SU-DHL-6 (cell line): ENCODE data around the gene SOD3.

ENCODE experiments used
- H2AFZ ChIP-seq: fragments of 200-600 bp; sonication (generic); 2 replicates; pipeline ENCODE4 v1.6.1; 2014; ENCODE audit warnings: low read depth, mild to moderate bottlenecking, moderate library complexity, mixed read lengths, antibody characterized with exemption, low read length; ENCODE audit not compliant: severe bottlenecking
- H3F3A ChIP-seq: fragments of 200-600 bp; shearing (Covaris generic); 2 replicates; pipeline ENCODE4 v1.6.0; 2016; ENCODE audit warnings: antibody characterized with exemption, mild to moderate bottlenecking; ENCODE audit not compliant: insufficient read depth
- H3K27ac ChIP-seq: fragments of 200-600 bp; sonication (generic); 2 replicates; pipeline ENCODE4 v1.5.1; 2016; ENCODE audit warnings: low read depth, mild to moderate bottlenecking, low read length, moderate library complexity, mixed read lengths
- H3K27me3 ChIP-seq: fragments of 200-600 bp; sonication (generic), shearing (Covaris generic); 2 replicates; pipeline ENCODE4 v1.6.0; 2014; ENCODE audit warnings: mild to moderate bottlenecking, low read length
- H3K36me3 ChIP-seq: fragments of 200-600 bp; sonication (generic); 2 replicates; pipeline ENCODE4 v1.6.1; 2014; ENCODE audit warnings: mild to moderate bottlenecking, low read length, mixed read lengths
- H3K4me2 ChIP-seq: fragments of 300-600, 200-600 bp; shearing (Covaris generic), sonication (generic); 2 replicates; pipeline ENCODE4 v1.6.0; 2014; ENCODE audit warnings: low read length, low read depth, mild to moderate bottlenecking; ENCODE audit not compliant: poor library complexity, severe bottlenecking
- H3K4me3 ChIP-seq: fragments of 200-600 bp; sonication (generic); 2 replicates; pipeline ENCODE4 v1.5.1; 2014; ENCODE audit warnings: antibody characterized with exemption, low read length, mild to moderate bottlenecking, mixed read lengths; ENCODE audit not compliant: insufficient read depth, poor library complexity, severe bottlenecking
- H3K79me2 ChIP-seq: fragments of 200-600 bp; sonication (generic); 2 replicates; pipeline ENCODE4 v1.6.1; 2014; ENCODE audit warnings: mild to moderate bottlenecking, low read length, moderate library complexity; ENCODE audit not compliant: insufficient read depth
- H3K9ac ChIP-seq: fragments of 200-600 bp; sonication (generic); 2 replicates; pipeline ENCODE4 v1.7.0; 2014; ENCODE audit warnings: mild to moderate bottlenecking, low read length
- H3K9me2 ChIP-seq: fragments of 200-600 bp; sonication (generic); replicated peaks from 2 replicates; pipeline ENCODE4 v1.6.1; 2014; ENCODE audit warnings: low read length; ENCODE audit not compliant: insufficient read depth
- H3K9me3 ChIP-seq: fragments of 200-600 bp; sonication (generic); 2 replicates; pipeline ENCODE4 v1.6.1; 2014; ENCODE audit warnings: low read length, mixed read lengths; ENCODE audit not compliant: insufficient read depth
- H4K20me1 ChIP-seq: fragments of 200-600 bp; sonication (generic); 2 replicates; pipeline ENCODE4 v1.6.1; 2014; ENCODE audit warnings: low read depth, mild to moderate bottlenecking, antibody characterized with exemption, low read length, moderate library complexity, mixed read lengths
- EZH2phosphoT487 ChIP-seq: fragments of 200-600 bp; sonication (generic), shearing (Covaris generic); conservative IDR thresholded peaks from 2 replicates; pipeline ENCODE4 v1.6.1; 2018; ENCODE audit warnings: mild to moderate bottlenecking, antibody characterized with exemption, low read length, moderate library complexity, mixed read lengths
- TF ChIP-seq, protein P1 (sequence below): fragments of 200-600 bp; sonication (generic); IDR thresholded peaks from one replicate; pipeline ENCODE4 v1.5.1; 2017; ENCODE audit warnings: antibody characterized with exemption, mild to moderate bottlenecking, low read length, moderate library complexity; ENCODE audit not compliant: insufficient read depth, poor library complexity, severe bottlenecking

Gene SOD3

DNA sequence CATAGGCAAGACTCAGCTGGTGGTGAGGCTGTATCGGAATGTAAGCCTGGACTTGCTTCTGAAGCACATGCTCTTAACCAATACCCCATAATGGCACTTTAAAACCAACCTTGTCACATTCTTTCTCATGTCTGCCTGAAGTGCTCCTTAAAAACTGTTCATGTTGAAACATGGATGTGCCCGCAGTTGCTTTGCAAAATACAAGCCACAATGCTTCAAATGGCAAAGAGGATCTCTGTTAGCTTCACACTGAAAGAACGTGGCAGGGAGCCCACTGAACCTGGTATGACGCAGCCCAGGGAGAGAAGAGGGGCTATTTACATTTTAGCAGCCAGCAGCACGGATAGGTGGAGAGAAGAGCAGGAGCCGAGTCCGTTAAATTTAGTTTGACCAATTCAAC is 29.3 kb downstream of the SOD3 start:
- Histone ChIP-seq H3K4me2 (no peak overlapping the region), H3K79me2 (no peaks in the 10 kb centered on the region), H3K27me3 (no peaks in the 10 kb centered on the region), H3F3A (no peaks in the 10 kb centered on the region), H3K36me3 (no peaks in the 10 kb centered on the region), H4K20me1 (no peaks in the 10 kb centered on the region), H2AFZ (no peak overlapping the region), H3K27ac (no peak overlapping the region), H3K9me2 (no peaks in the 10 kb centered on the region), H3K4me3 (no peak overlapping the region), H3K9me3 (no peaks in the 10 kb centered on the region), H3K9ac (no peak overlapping the region)
- no peak for TF ChIP-seq EZH2phosphoT487
- TF ChIP-seq, protein P1, sequence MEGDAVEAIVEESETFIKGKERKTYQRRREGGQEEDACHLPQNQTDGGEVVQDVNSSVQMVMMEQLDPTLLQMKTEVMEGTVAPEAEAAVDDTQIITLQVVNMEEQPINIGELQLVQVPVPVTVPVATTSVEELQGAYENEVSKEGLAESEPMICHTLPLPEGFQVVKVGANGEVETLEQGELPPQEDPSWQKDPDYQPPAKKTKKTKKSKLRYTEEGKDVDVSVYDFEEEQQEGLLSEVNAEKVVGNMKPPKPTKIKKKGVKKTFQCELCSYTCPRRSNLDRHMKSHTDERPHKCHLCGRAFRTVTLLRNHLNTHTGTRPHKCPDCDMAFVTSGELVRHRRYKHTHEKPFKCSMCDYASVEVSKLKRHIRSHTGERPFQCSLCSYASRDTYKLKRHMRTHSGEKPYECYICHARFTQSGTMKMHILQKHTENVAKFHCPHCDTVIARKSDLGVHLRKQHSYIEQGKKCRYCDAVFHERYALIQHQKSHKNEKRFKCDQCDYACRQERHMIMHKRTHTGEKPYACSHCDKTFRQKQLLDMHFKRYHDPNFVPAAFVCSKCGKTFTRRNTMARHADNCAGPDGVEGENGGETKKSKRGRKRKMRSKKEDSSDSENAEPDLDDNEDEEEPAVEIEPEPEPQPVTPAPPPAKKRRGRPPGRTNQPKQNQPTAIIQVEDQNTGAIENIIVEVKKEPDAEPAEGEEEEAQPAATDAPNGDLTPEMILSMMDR: no peak

DNA sequence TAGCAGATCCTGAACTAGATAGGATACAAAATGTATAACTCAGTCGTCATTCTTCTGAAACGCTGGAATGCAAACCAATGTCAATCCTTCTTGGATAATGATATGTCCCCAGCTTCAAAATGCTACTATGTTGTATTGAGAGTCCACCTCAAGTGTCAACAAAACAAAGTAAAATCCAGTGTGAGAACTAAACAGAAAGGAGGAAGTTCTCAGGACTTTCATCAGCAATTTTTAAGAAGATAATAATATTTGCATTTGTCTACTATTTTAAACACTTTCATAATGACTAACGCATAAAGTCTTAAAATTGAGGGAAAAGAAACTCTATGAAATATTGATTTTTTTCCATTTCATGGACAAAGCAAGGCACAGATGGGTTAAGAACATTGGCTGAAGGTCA is 36.3 kb downstream of the SOD3 start:
- Histone ChIP-seq H3K9me3 (no peaks in the 10 kb centered on the region), H3K36me3 (no peaks in the 10 kb centered on the region), H3K4me2 (no peak overlapping the region)

DNA sequence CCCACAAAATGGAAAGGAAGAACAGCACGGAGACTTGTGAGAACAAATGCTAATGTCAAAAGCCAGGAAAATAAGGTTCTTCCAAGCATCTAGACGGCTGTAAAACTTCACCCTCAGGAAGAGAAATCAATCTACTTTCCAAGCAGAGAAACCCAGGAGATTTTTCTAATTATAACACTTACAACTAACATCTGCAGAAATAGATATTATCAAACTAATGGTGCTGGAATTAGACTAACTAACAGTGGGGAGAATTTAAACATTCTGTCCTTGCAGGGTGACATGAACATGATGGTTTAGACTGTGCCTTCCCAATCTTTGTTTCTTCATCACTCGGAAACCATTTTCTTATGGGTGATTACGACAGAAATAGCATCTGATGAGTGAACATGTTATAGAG is 40.3 kb downstream of the SOD3 start:
- TF ChIP-seq, protein P1: no peak
- TF ChIP-seq EZH2phosphoT487: no peak
- Histone ChIP-seq H3K36me3 (no peaks in the 10 kb centered on the region), H3K27me3 (0 out of 2 replicates have a peak, but pooled peaks cover 4% of the 10 kb centered on the region), H3F3A (no peaks in the 10 kb centered on the region), H3K9me2 (no peaks in the 10 kb centered on the region), H4K20me1 (no peaks in the 10 kb centered on the region), H3K9ac (no peak overlapping the region), H3K79me2 (no peaks in the 10 kb centered on the region), H3K4me2 (no peak overlapping the region), H2AFZ (no peak overlapping the region), H3K9me3 (no peaks in the 10 kb centered on the region), H3K27ac (no peak overlapping the region), H3K4me3 (no peak overlapping the region)

More for the DNA sequence above, 36.3 kb downstream of the SOD3 start:
- no peaks in the 10 kb centered on the region for H3K9me2 ChIP-seq
- TF ChIP-seq EZH2phosphoT487: no peak
- TF ChIP-seq, protein P1: no peak
- H3K4me3 ChIP-seq: no peak overlapping the region
- H4K20me1 ChIP-seq: no peaks in the 10 kb centered on the region
- H2AFZ ChIP-seq: no peak overlapping the region
- H3K27me3 ChIP-seq: 0 out of 2 replicates have a peak, but pooled peaks cover 4% of the 10 kb centered on the region
- H3K79me2 ChIP-seq: no peaks in the 10 kb centered on the region
- H3K9ac ChIP-seq: no peak overlapping the region
- H3F3A ChIP-seq: no peaks in the 10 kb centered on the region
- H3K27ac ChIP-seq: no peak overlapping the region

DNA sequence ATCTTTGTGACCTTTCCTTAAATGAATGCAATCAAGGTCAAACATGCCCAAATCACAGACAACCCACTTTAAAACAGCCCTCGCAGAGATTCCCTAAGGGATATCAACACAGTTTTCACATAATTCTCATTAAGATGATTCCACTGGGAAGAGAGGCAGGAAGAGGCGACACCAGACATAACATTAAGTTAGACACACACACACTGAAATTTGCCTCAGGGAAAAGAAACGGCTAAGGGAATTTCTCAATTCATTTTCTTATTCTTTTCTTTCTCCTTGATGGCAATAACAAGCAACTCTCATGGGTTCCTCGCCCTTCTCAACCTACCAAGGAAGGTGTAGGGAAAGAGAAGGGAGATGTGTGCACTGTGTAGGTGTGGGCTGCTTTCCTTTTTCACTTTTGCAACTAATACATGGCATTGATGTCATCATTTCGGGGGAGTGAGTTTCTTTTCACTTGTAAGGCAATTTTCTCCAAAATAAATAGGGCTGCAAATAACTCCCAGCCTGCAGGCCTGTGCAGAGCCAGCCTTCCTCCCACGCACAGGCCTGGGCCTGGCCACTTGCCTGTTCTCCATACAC is 41.4 kb downstream of the SOD3 start:
- no peaks in the 10 kb centered on the region for H3F3A ChIP-seq
- H3K27ac ChIP-seq: no peak overlapping the region
- no peaks in the 10 kb centered on the region for H3K9me3 ChIP-seq
- H3K79me2 ChIP-seq: no peaks in the 10 kb centered on the region
- H3K9ac ChIP-seq: no peak overlapping the region
- no peaks in the 10 kb centered on the region for H3K36me3 ChIP-seq
- no peak overlapping the region for H3K4me2 ChIP-seq
- H3K4me3 ChIP-seq: no peak overlapping the region
- TF ChIP-seq, protein P1: no peak
- TF ChIP-seq EZH2phosphoT487: no peak
- no peak overlapping the region for H2AFZ ChIP-seq
- no peaks in the 10 kb centered on the region for H4K20me1 ChIP-seq
- no peaks in the 10 kb centered on the region for H3K9me2 ChIP-seq
- no peaks in the 10 kb centered on the region for H3K27me3 ChIP-seq
